HG03060 (cell line): ENCODE data around the gene TSHZ3.

Experiments
- ATAC-seq: cut with Tn5 transposase; IDR thresholded peaks from one replicate; pipeline ENCODE4 v1.9.1; 2021; ENCODE audit warnings: low read depth, moderate number of reproducible peaks; ENCODE audit not compliant: unreplicated experiment

Gene TSHZ3

GRCh38 chr19:31349160-31349881 is at the start of gene TSHZ3:
Gene TSHZ3, minus strand, starts transcription at chr19:31349436. Its CDS starts 217 bp downstream, at chr19:31349219.
- ATAC-seq = no peak

- ATAC-seq = no peak
These were observed 48.1 kb upstream of the TSHZ3 start for GRCh38 chr19:31397308-31397707.

- no peak for ATAC-seq
These were observed 43.2 kb upstream of the TSHZ3 start for GRCh38 chr19:31392464-31392863.

GRCh38 chr19:31391518-31391917 is 42.3 kb upstream of the TSHZ3 start:
- no peak for ATAC-seq

- no peak for ATAC-seq
These were observed 41.5 kb upstream of the TSHZ3 start for GRCh38 chr19:31390711-31391110.

GRCh38 chr19:31389874-31390273 is 40.6 kb upstream of the TSHZ3 start:
- ATAC-seq = no peak

- no peak for ATAC-seq
These were observed 38.6 kb upstream of the TSHZ3 start for GRCh38 chr19:31387717-31388301.

GRCh38 chr19:31386806-31387205 is 37.6 kb upstream of the TSHZ3 start:
- no peak for ATAC-seq

GRCh38 chr19:31385744-31386143 is 36.5 kb upstream of the TSHZ3 start:
- no peak for ATAC-seq

GRCh38 chr19:31383553-31383952 is 34.3 kb upstream of the TSHZ3 start:
- ATAC-seq = no peak

- ATAC-seq = no peak
These were observed 31.6 kb upstream of the TSHZ3 start for GRCh38 chr19:31380854-31381253.

GRCh38 chr19:31378404-31378803 is 29.2 kb upstream of the TSHZ3 start:
- ATAC-seq = no peak

GRCh38 chr19:31377736-31378135 is 28.5 kb upstream of the TSHZ3 start:
- ATAC-seq = no peak

GRCh38 chr19:31372246-31372781 is 23.1 kb upstream of the TSHZ3 start:
- ATAC-seq = no peak

- ATAC-seq = no peak
These were observed 21.0 kb upstream of the TSHZ3 start for GRCh38 chr19:31370216-31370615.

- ATAC-seq = no peak
These were observed 15.7 kb upstream of the TSHZ3 start for GRCh38 chr19:31364963-31365362.

- ATAC-seq = no peak
These were observed 12.5 kb upstream of the TSHZ3 start for GRCh38 chr19:31361728-31362127.

- no peak for ATAC-seq
These were observed 8.1 kb upstream of the TSHZ3 start for GRCh38 chr19:31357315-31357673.

- ATAC-seq = no peak
These were observed 7.5 kb upstream of the TSHZ3 start for GRCh38 chr19:31356587-31357314.

- ATAC-seq = no peak
These were observed 6.5 kb upstream of the TSHZ3 start for GRCh38 chr19:31355665-31356289.
